Thoracic aorta (tissue), 2 donors: Measurements from ENCODE around the gene CD2BP2. TPM values are rescaled to one million over a fixed set of nuclear protein-coding genes. Genes with fewer than 3 reads are reported as not detected.
A peak's percentile ranks its signal among the peaks of the same experiment; 100 is the strongest.

Experiments used
- ATAC-seq: fragments of 150-250 bp; one replicate; pipeline ENCODE4 v1.8.0; 2017; ENCODE audit warnings: low read depth; ENCODE audit not compliant: insufficient number of reproducible peaks, low FRiP score
- DNase-seq: peaks from one replicate; pipeline ENCODE4 v3.0.0-alpha.2; 2020; ENCODE audit warnings: low spot score
- H3K27ac ChIP-seq, 2 donors: fragments of 200-600 bp; sonication (generic); 1 replicate in 1 of 2; 2 replicates in 1 of 2; pipeline ENCODE4 v1.5.1; 2016; ENCODE audit warnings: mild to moderate bottlenecking in 2 of 2, moderate library complexity in 2 of 2
- H3K27me3 ChIP-seq: fragments of 200-600 bp; sonication (generic); replicated peaks from 2 replicates; pipeline ENCODE4 v1.6.0; 2016; ENCODE audit warnings: mild to moderate bottlenecking; ENCODE audit not compliant: insufficient read depth
- H3K36me3 ChIP-seq: fragments of 200-600 bp; sonication (generic); one replicate; pipeline ENCODE4 v1.5.1; 2016
- H3K4me1 ChIP-seq, 2 donors: fragments of 200-600 bp; sonication (generic); 1 replicate in 1 of 2; 2 replicates in 1 of 2; pipeline versions ENCODE4 v1.5.1 to v1.6.0; 2016; ENCODE audit warnings: low read depth in 2 of 2, mild to moderate bottlenecking in 1 of 2; ENCODE audit not compliant: control insufficient read depth in 1 of 2
- H3K4me3 ChIP-seq: fragments of 200-600 bp; sonication (generic); 2 replicates; pipeline ENCODE4 v1.5.1; 2016; ENCODE audit warnings: mild to moderate bottlenecking
- H3K9me3 ChIP-seq: fragments of 200-600 bp; sonication (generic); 2 replicates; pipeline ENCODE4 v1.5.1; 2016
- total RNA-seq, 2 donors: library from RNA; depleted of rRNA; stranded (reverse); fragments of >200 nt; gene quantifications; one replicate each; pipeline versions ENCODE4 v1.1.0 to v1.2.3, GENCODE V29; 2016
- TF ChIP-seq, protein P1 (sequence below): fragments of 200-600 bp; sonication (generic); IDR thresholded peaks from one replicate; pipeline ENCODE4 v1.5.1; 2019; ENCODE audit warnings: antibody characterized with exemption

CD2BP2 gene
- total RNA-seq, 2 donors from 2014 or later, result 31.4 to 52.0 TPM

DNA sequence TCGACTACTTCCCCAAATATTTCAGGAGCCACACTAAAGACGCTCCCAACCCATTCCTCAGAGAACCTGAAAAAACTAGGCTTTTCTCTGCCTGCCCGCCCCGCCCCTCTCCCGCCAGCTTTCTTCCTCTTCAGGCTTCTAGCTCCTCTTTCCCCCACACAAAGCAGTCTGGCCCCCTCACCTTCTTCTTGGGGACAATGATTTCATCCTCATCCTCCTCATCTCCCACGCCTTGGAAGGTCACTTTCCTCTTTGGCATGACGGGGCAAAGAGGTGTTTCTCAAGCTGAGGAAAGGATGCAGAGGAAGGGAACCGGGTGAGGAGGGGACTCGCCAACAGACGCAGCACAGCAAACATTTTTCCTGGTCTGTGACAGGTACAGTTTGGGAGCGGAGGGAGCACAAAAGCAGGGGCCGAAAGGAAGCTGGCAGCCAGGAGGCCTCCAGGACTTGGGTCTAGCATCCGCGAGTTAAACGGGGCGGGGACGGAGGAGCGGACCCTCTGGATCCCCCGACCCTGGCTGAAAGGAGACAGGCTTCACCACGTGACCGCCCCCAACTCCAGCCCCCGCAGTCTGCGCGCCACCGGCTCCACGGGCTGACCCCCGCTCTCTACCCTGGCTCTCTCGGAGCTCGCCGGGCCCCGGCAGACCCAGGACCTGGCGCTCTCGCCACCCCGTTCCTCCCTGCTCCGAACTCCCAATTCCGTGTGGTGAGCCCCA, 525 bp downstream of the CD2BP2 start:
- Histone ChIP-seq H3K9me3 (no peaks in the 10 kb centered on the region), H3K4me1 (peaks cover 28 to 50% of the 10 kb centered on the region in 2 donors), H3K4me3 (peak overlapping the region; percentile 98), H3K36me3 (peaks cover 50% of the 10 kb centered on the region), H3K27me3 (no peaks in the 10 kb centered on the region), H3K27ac (peak overlapping the region; percentile 88 to 95)
- ATAC-seq, result no peak
- TF ChIP-seq, protein P1, sequence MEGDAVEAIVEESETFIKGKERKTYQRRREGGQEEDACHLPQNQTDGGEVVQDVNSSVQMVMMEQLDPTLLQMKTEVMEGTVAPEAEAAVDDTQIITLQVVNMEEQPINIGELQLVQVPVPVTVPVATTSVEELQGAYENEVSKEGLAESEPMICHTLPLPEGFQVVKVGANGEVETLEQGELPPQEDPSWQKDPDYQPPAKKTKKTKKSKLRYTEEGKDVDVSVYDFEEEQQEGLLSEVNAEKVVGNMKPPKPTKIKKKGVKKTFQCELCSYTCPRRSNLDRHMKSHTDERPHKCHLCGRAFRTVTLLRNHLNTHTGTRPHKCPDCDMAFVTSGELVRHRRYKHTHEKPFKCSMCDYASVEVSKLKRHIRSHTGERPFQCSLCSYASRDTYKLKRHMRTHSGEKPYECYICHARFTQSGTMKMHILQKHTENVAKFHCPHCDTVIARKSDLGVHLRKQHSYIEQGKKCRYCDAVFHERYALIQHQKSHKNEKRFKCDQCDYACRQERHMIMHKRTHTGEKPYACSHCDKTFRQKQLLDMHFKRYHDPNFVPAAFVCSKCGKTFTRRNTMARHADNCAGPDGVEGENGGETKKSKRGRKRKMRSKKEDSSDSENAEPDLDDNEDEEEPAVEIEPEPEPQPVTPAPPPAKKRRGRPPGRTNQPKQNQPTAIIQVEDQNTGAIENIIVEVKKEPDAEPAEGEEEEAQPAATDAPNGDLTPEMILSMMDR, result no peak
- DNase-seq, result no peak

DNA sequence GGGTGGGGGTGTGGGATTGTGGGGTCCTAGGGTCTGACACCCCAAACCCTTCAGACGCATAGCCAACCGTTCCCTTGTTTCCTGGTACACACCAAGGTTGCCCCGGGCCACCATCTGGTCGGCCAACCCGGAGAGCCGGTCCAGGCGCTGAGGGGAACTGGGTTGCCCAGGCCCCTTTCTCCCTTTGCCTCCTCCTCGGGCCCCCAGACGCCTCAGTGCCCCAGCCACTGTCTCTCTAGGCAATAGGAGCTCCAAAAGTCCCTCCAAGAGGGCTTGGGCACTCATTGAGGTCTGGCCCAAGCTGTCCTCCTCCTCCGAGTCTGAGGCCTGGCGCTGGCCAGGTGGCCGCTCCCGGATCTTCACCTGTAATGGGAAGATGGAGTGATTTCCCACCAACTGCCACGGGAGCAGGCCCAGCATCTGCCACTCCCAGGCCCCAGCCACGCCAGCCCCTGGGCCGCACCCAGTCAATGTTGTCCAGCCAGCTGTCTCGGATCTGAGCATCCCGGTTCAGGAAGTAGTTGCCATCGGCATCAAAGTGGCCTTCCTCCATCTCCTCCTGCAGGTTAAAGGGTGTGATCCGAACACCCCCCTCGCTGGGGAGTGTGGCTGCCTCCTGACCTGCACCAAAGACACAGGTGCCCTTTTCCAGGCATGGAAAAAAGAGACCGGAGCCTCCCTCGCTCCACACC, 1.5 kb downstream of the CD2BP2 start:
- Histone ChIP-seq H3K36me3 (peaks cover 46% of the 10 kb centered on the region), H3K4me3 (no peak overlapping the region), H3K9me3 (no peaks in the 10 kb centered on the region), H3K27me3 (no peaks in the 10 kb centered on the region), H3K4me1 (peaks cover 28 to 50% of the 10 kb centered on the region in 2 donors), H3K27ac (peak overlapping the region; percentile 88 to 95)
- TF ChIP-seq, protein P1, result no peak
- no peak for ATAC-seq
- DNase-seq, result no peak

DNA sequence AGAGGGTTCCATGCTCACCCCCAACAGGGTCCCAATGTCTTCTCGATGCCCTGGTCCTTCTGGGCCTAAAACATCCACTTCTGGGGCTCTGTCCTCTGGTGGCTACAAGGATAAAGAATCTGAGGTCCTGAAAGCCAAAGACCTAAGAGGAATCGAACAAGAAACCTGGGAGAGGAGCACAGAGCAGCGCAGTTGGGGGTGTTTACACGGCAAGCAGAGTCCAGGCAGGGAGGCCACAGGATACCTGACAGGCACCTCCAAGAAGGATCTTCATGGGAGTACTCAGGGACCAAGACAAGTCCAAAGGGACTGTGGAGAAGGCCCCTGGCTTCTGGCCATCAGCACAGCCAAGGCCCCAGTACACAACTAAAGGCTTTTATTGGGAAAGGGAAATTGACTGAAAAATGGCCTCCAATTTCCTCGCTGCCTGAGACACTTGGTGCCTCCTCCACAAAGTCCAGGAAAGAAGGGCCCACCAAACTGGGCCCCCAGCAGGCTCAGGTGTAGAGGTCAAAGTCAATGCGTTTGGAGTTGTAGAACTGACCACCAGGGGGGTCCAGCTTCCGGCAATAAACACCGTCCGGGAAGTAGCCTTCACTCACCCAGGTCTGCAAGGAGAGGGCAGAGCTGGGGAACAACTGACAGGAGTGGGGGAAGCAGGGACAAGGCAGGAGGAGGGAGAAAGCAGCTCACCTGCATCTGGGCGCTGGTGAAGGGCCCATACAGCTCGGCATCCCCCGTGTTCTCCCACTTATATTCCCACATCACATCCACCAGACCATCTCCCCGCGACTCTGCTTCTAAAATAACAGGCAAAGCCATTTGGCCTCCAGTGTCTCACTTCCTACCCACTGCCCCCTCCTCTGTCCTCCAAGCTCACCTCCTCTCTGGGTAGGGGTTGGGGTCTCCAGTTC, 2.4 kb downstream of the CD2BP2 start:
- DNase-seq (no peak), ATAC-seq (no peak)
- Histone ChIP-seq H3K9me3 (no peaks in the 10 kb centered on the region), H3K4me1 (peaks cover 28 to 50% of the 10 kb centered on the region in 2 donors), H3K27ac (peak overlapping the region; percentile 88 to 95), H3K36me3 (peaks cover 38% of the 10 kb centered on the region), H3K4me3 (peak overlapping the region; percentile 9), H3K27me3 (no peaks in the 10 kb centered on the region)
- TF ChIP-seq, protein P1, result peak; percentile 18

DNA sequence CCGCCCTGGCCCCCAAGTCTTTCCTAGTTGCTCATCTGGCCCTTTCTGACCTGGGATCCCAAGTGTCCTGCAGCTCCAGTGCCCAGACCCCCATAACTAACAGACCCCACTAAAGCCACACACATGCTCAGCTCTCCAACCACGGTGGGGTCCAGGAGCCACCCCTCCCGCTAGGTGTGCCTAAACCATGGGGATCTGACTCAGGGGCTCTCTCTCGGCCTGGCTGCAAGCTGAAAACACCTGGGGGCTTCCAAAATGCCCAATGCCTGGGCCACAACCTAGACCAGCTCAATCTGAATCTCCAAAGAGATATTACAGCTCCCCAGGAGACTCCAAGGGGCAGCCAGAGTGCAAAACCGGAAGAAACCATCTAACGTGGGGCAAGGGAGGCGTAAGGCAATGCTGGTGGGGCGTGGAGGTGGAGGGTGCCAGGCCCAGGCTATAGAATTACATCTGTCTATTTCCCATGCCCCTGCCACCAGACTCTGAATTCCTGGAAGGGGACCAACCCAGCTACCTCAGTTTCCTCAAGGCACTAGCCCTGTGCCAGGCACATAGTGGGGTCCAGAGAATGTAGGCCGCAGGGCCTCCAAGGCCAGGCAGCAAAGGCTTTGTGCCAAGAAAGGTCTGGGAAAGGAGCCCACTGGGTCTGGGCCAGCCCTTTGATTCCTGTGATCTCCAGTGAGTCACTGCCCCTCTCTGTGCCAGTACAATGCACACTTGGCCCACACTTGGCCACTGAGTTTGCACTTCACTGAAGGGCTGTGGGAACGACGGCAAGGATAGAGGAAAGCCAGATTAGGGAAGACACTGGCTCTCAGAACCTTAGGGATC, 3.3 kb downstream of the CD2BP2 start:
- no peaks in the 10 kb centered on the region for H3K9me3 ChIP-seq
- TF ChIP-seq, protein P1, result no peak
- peak; percentile 70 for DNase-seq
- H3K4me1 ChIP-seq, result peaks cover 28 to 49% of the 10 kb centered on the region in 2 donors
- no peaks in the 10 kb centered on the region for H3K27me3 ChIP-seq
- H3K36me3 ChIP-seq, result peaks cover 32% of the 10 kb centered on the region
- peak overlapping the region; percentile 57 to 95 for H3K27ac ChIP-seq
- H3K4me3 ChIP-seq, result no peak overlapping the region
- peak; percentile 51 for ATAC-seq
